ENCODE results near the gene ADGRE3.
"Not testable (repeated sequence)": the region's sequence is repeated elsewhere in the genome, so short reads cannot be mapped to it uniquely, and the experiment has no call there.

The ADGRE3 gene

GRCh38 chr19:14670408-14670807 is 4.2 kb downstream of the ADGRE3 start:
- no peak for DNase-seq (ENCODE audit: low read depth in 3 of 3)

- no peak for DNase-seq (ENCODE audit: low read depth in 3 of 3)
Measured at GRCh38 chr19:14669940-14670339, 4.7 kb downstream of the ADGRE3 start.

GRCh38 chr19:14661372-14661924 is 13.2 kb downstream of the ADGRE3 start:
- no peak for DNase-seq (ENCODE audit: low read depth in 3 of 3)

GRCh38 chr19:14659874-14660489 is 14.7 kb downstream of the ADGRE3 start:
- DNase-seq (ENCODE audit: low read depth in 3 of 3): no peak

- no peak for DNase-seq (ENCODE audit: low read depth in 3 of 3)
Measured at GRCh38 chr19:14655726-14656125, 18.9 kb downstream of the ADGRE3 start.

GRCh38 chr19:14654786-14655560 is 19.7 kb downstream of the ADGRE3 start:
- no peak for DNase-seq (ENCODE audit: low read depth in 3 of 3)

GRCh38 chr19:14650161-14650560 is 24.5 kb downstream of the ADGRE3 start:
- no peak for DNase-seq (ENCODE audit: low read depth in 3 of 3)

GRCh38 chr19:14649020-14649419 is 25.6 kb downstream of the ADGRE3 start:
- no peak for DNase-seq (ENCODE audit: low read depth in 3 of 3)

GRCh38 chr19:14648506-14648905 is 26.1 kb downstream of the ADGRE3 start:
- no peak for DNase-seq (ENCODE audit: low read depth in 3 of 3)

GRCh38 chr19:14639536-14640277 is 34.9 kb downstream of the ADGRE3 start:
- DNase-seq (ENCODE audit: low read depth in 3 of 3): no peak

GRCh38 chr19:14632286-14632685 is 42.4 kb downstream of the ADGRE3 start:
- no peak for DNase-seq (ENCODE audit: low read depth in 3 of 3)

- no peak for DNase-seq (ENCODE audit: low read depth in 3 of 3)
Measured at GRCh38 chr19:14629557-14629956, 45.1 kb downstream of the ADGRE3 start.

GRCh38 chr19:14624491-14624890 is 50.2 kb downstream of the ADGRE3 start:
- DNase-seq (ENCODE audit: low read depth in 3 of 3): not testable (repeated sequence)

- no peak for DNase-seq (ENCODE audit: low read depth in 3 of 3)
Measured at GRCh38 chr19:14619404-14619803, 55.2 kb downstream of the ADGRE3 start.

GRCh38 chr19:14616407-14616806 is 58.2 kb downstream of the ADGRE3 start:
- no peak for DNase-seq (ENCODE audit: low read depth in 3 of 3)

- no peak for DNase-seq (ENCODE audit: low read depth in 3 of 3)
Measured at GRCh38 chr19:14615623-14616022, 59.0 kb downstream of the ADGRE3 start.

GRCh38 chr19:14614099-14614412 is 60.6 kb downstream of the ADGRE3 start:
- no peak for DNase-seq (ENCODE audit: low read depth in 3 of 3)

GRCh38 chr19:14613399-14614098 is 61.1 kb downstream of the ADGRE3 start:
- not testable (repeated sequence) for DNase-seq (ENCODE audit: low read depth in 3 of 3)

GRCh38 chr19:14612657-14613056 is 62.0 kb downstream of the ADGRE3 start:
- DNase-seq (ENCODE audit: low read depth in 3 of 3): no peak

GRCh38 chr19:14612242-14612641 is 62.4 kb downstream of the ADGRE3 start:
- DNase-seq (ENCODE audit: low read depth in 3 of 3): not testable (repeated sequence)

- no peak for DNase-seq (ENCODE audit: low read depth in 3 of 3)
Measured at GRCh38 chr19:14611051-14611450, 63.6 kb downstream of the ADGRE3 start.

GRCh38 chr19:14606627-14607026 is 68.0 kb downstream of the ADGRE3 start:
- DNase-seq (ENCODE audit: low read depth in 3 of 3): no peak

Measured in stimulated activated CD4-positive, alpha-beta T cell treated with anti-CD3 and anti-CD28 coated beads, TNF-alpha, amount 100 ng/mL, for 24 hours (primary cell).